Measurements from ENCODE around the gene SNX15.

Gene SNX15

GRCh38 chr11:65086809-65087208 lies 59.6 kb downstream of the SNX15 start:
- DNase-seq, result no peak

GRCh38 chr11:65087216-65087615 lies 60.0 kb downstream of the SNX15 start:
- DNase-seq, result no peak

- DNase-seq, result no peak
Observed at GRCh38 chr11:65087827-65088226, 60.6 kb downstream of the SNX15 start.

- no peak for DNase-seq
Observed at GRCh38 chr11:65089621-65090020, 62.4 kb downstream of the SNX15 start.
